Activated T-cell treated with anti-CD3 and anti-CD28 coated beads for 24 hours (primary cell): ENCODE measurements around the gene MUSK.

Experiments used
- DNase-seq: peaks from one replicate; pipeline ENCODE4 v3.0.0-alpha.2; 2020; ENCODE audit warnings: low read depth

The MUSK gene

GRCh38 chr9:110668570-110669167 lies at the start of gene MUSK:
Gene MUSK, plus strand, starts transcription at chr9:110668791. Its CDS starts 114 bp downstream, at chr9:110668905.
- no peak for DNase-seq

GRCh38 chr9:110619831-110620230 lies 48.8 kb upstream of the MUSK start:
- no peak for DNase-seq

- no peak for DNase-seq
These were observed 47.9 kb upstream of the MUSK start for GRCh38 chr9:110620726-110621125.

GRCh38 chr9:110622368-110622767 lies 46.2 kb upstream of the MUSK start:
- no peak for DNase-seq

- DNase-seq, result no peak
These were observed 45.0 kb upstream of the MUSK start for GRCh38 chr9:110623462-110624025.

- DNase-seq, result no peak
These were observed 42.3 kb upstream of the MUSK start for GRCh38 chr9:110626101-110626829.

- no peak for DNase-seq
These were observed 33.0 kb upstream of the MUSK start for GRCh38 chr9:110635589-110635988.

GRCh38 chr9:110638381-110638954 lies 30.1 kb upstream of the MUSK start:
- DNase-seq, result no peak

GRCh38 chr9:110640736-110641135 lies 27.9 kb upstream of the MUSK start:
- DNase-seq, result no peak

- no peak for DNase-seq
These were observed 27.3 kb upstream of the MUSK start for GRCh38 chr9:110641293-110641692.

GRCh38 chr9:110648696-110649095 lies 19.9 kb upstream of the MUSK start:
- DNase-seq, result no peak

- no peak for DNase-seq
These were observed 18.3 kb upstream of the MUSK start for GRCh38 chr9:110650261-110650660.

- no peak for DNase-seq
These were observed 17.6 kb upstream of the MUSK start for GRCh38 chr9:110650991-110651411.

- DNase-seq, result no peak
These were observed 12.6 kb upstream of the MUSK start for GRCh38 chr9:110655754-110656641.

GRCh38 chr9:110659891-110660541 lies 8.6 kb upstream of the MUSK start:
- DNase-seq, result no peak

- no peak for DNase-seq
These were observed 842 bp downstream of the MUSK start for GRCh38 chr9:110669433-110669832.

GRCh38 chr9:110671849-110672248 lies 3.3 kb downstream of the MUSK start:
- DNase-seq, result no peak

- no peak for DNase-seq
These were observed 4.4 kb downstream of the MUSK start for GRCh38 chr9:110672873-110673510.

- no peak for DNase-seq
These were observed 18.9 kb downstream of the MUSK start for GRCh38 chr9:110687497-110687896.

GRCh38 chr9:110688329-110688728 lies 19.7 kb downstream of the MUSK start:
- DNase-seq, result no peak

- DNase-seq, result no peak
These were observed 22.5 kb downstream of the MUSK start for GRCh38 chr9:110691002-110691549.
